Activated B cell treated with CpG ODN at 0.5 μM for 24 hours (primary cell): ENCODE results near the gene RANBP9. TPM values are rescaled to one million over a fixed set of nuclear protein-coding genes. Genes with fewer than 3 reads are reported as not detected.

ENCODE experiments used
- ATAC-seq: fragments of 200-7000 bp; cut with Tn5 transposase; one replicate; pipeline ENCODE4 v1.10.0; 2021; ENCODE audit warnings: low read depth, mild to moderate bottlenecking, moderate library complexity
- CTCF ChIA-PET: fragments of 350-600 bp; sonication (Branson Sonifier 250); formaldehyde crosslinking; loops from one replicate; lab custom pipeline; 2021; ENCODE audit warnings: antibody characterized with exemption; lab: Charles Lee
- POLR2A ChIA-PET: fragments of 350-600 bp; sonication (Branson Sonifier 250); formaldehyde crosslinking; loops from one replicate; lab custom pipeline; 2021; ENCODE audit warnings: antibody characterized with exemption; lab: Charles Lee
- DNase-seq: peaks from one replicate; pipeline ENCODE4 v3.0.0; 2022
- H3K27ac Mint-ChIP-seq: one replicate; pipeline ENCODE4 v1.8.0; 2020; ENCODE audit warnings: mixed read lengths
- H3K27me3 Mint-ChIP-seq: one replicate; pipeline ENCODE4 v1.8.0; 2021; ENCODE audit warnings: mixed read lengths
- H3K36me3 Mint-ChIP-seq: one replicate; pipeline ENCODE4 v1.8.0; 2021; ENCODE audit warnings: low read depth, mixed read lengths
- H3K4me1 Mint-ChIP-seq: one replicate; pipeline ENCODE4 v1.8.0; 2021; ENCODE audit warnings: mixed read lengths
- H3K4me3 Mint-ChIP-seq: one replicate; pipeline ENCODE4 v1.8.0; 2020; ENCODE audit warnings: mild to moderate bottlenecking, mixed read lengths
- H3K9me3 Mint-ChIP-seq: one replicate; pipeline ENCODE4 v1.8.0; 2020; ENCODE audit warnings: mixed read lengths
- intact Hi-C: fragments of 100-400 bp; cut with micrococcal nuclease; formaldehyde crosslinking; loops from one replicate; pipeline ENCODE4 v1.15.1; 2024
- total RNA-seq: library from RNA; stranded (reverse); gene quantifications from 2 replicates; pipeline ENCODE4 v1.2.3, GENCODE V29; 2022
- TF ChIP-seq, protein P1 (sequence below): fragments of 200-600 bp; IDR thresholded peaks from one replicate; pipeline ENCODE4 v1.8.0; 2022; ENCODE audit warnings: antibody characterized with exemption, mild to moderate bottlenecking

RANBP9 gene
- total RNA-seq, 1 donor from 2014 or later: 34.7 TPM

- POLR2A ChIA-PET: interaction anchor here (1.2 kb wide), 1 partner anchor 23 kb away, joined by 5 read pairs; the partner anchor contains the start of gene NOL7
- H3K27ac Mint-ChIP-seq: no peak overlapping the region
- no peaks in the 10 kb centered on the region for H3K9me3 Mint-ChIP-seq
- peaks cover 8% of the 10 kb centered on the region for H3K4me1 Mint-ChIP-seq
- DNase-seq (no peak), ATAC-seq (no peak)
- H3K27me3 Mint-ChIP-seq: no peaks in the 10 kb centered on the region
- TF ChIP-seq, protein P1, sequence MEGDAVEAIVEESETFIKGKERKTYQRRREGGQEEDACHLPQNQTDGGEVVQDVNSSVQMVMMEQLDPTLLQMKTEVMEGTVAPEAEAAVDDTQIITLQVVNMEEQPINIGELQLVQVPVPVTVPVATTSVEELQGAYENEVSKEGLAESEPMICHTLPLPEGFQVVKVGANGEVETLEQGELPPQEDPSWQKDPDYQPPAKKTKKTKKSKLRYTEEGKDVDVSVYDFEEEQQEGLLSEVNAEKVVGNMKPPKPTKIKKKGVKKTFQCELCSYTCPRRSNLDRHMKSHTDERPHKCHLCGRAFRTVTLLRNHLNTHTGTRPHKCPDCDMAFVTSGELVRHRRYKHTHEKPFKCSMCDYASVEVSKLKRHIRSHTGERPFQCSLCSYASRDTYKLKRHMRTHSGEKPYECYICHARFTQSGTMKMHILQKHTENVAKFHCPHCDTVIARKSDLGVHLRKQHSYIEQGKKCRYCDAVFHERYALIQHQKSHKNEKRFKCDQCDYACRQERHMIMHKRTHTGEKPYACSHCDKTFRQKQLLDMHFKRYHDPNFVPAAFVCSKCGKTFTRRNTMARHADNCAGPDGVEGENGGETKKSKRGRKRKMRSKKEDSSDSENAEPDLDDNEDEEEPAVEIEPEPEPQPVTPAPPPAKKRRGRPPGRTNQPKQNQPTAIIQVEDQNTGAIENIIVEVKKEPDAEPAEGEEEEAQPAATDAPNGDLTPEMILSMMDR: no peak
- no peak overlapping the region for H3K4me3 Mint-ChIP-seq
- peaks cover 72% of the 10 kb centered on the region for H3K36me3 Mint-ChIP-seq
- intact Hi-C loops: no loop called here
- CTCF ChIA-PET: no interaction called here
Observed at GRCh38 chr6:13638626-13639025, 73.0 kb downstream of the RANBP9 start.

DNA sequence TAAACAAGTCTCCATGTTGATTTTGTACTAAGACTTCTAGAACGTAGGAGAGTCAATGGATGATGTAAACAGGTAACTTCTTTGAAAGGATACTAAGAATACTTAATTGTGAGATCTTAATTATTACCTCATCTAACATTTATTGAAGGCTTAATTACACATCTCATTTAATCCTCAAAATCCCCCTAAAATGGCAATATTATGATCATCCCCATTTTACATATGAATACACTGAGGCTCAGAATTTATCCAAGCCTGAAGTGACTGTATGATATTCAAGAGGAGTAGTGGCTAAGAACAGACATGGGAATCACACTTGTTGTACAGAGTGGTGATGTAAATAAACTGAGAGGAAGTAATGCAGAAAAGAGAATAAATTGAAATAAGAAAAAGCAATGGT lies 73.6 kb downstream of the RANBP9 start:
- no peak for DNase-seq
- no peak overlapping the region for H3K4me3 Mint-ChIP-seq
- H3K4me1 Mint-ChIP-seq: peaks cover 8% of the 10 kb centered on the region
- intact Hi-C loops: no loop called here
- H3K27me3 Mint-ChIP-seq: no peaks in the 10 kb centered on the region
- H3K36me3 Mint-ChIP-seq: peaks cover 69% of the 10 kb centered on the region
- H3K27ac Mint-ChIP-seq: no peak overlapping the region
- ChIA-PET POLR2A (no interaction called here), CTCF (no interaction called here)
- ATAC-seq: no peak
- no peaks in the 10 kb centered on the region for H3K9me3 Mint-ChIP-seq
- TF ChIP-seq, protein P1: no peak

DNA sequence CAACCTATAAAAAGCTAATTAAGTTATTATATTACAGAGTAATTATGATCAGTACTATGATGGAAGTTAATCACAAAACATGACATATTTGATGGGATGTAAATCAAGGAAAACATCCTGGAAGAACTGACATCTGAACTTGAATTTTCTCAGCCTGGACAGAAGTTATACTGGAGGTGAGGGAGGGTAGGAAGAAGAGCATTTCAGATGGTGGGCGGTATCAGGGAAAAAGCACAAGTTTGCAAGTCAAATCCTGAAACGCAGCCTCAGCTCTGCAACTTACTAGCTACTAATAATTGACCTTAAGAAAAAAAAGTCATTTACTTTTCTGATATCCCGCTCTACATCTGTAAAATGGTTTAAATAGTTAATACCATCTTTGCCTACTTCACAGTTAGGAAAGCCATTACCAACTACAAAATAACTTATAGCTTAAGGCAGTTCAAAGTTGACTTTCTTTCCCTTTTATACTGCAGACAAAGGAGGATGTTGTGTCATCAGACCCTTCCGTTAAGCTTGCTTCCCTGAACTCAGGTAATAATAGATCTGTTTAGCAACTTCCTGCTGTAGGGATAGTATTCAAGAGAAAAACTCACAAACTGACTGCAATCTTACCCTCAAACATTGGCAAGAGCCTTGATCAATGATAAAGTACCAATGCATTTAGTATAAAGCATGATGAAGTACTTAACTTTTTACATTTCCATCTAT lies 75.5 kb downstream of the RANBP9 start:
- H3K36me3 Mint-ChIP-seq: peaks cover 77% of the 10 kb centered on the region
- ChIA-PET POLR2A (interaction anchor here (1.3 kb wide), 1 partner anchor 21 kb away, joined by 5 read pairs; the partner anchor contains the start of gene NOL7), CTCF (interaction anchor here (0.6 to 1.4 kb wide), 2 partner anchors 35 to 129 kb away, joined by 3 to 4 read pairs; no protein-coding TSS in a partner anchor)
- intact Hi-C loops: no loop called here
- TF ChIP-seq, protein P1: no peak
- ATAC-seq (no peak), DNase-seq (no peak)
- no peaks in the 10 kb centered on the region for H3K27me3 Mint-ChIP-seq
- no peaks in the 10 kb centered on the region for H3K9me3 Mint-ChIP-seq
- no peak overlapping the region for H3K4me3 Mint-ChIP-seq
- H3K4me1 Mint-ChIP-seq: peaks cover 8% of the 10 kb centered on the region
- no peak overlapping the region for H3K27ac Mint-ChIP-seq

GRCh38 chr6:13633343-13633742 lies 78.3 kb downstream of the RANBP9 start:
- POLR2A ChIA-PET: no interaction called here
- peaks cover 76% of the 10 kb centered on the region for H3K36me3 Mint-ChIP-seq
- TF ChIP-seq, protein P1: no peak
- H3K4me1 Mint-ChIP-seq: peaks cover 16% of the 10 kb centered on the region
- H3K9me3 Mint-ChIP-seq: no peaks in the 10 kb centered on the region
- H3K27ac Mint-ChIP-seq: no peak overlapping the region
- ATAC-seq: no peak
- no peak for DNase-seq
- no peak overlapping the region for H3K4me3 Mint-ChIP-seq
- CTCF ChIA-PET: interaction anchor here (0.7 kb wide), 1 partner anchor 18 kb away, joined by 3 read pairs; no protein-coding TSS in a partner anchor
- intact Hi-C loops: no loop called here
- no peaks in the 10 kb centered on the region for H3K27me3 Mint-ChIP-seq

GRCh38 chr6:13630499-13630898 lies 81.1 kb downstream of the RANBP9 start:
- Mint-ChIP-seq H3K4me1 (peaks cover 8% of the 10 kb centered on the region), H3K27ac (no peak overlapping the region), H3K4me3 (no peak overlapping the region), H3K9me3 (no peaks in the 10 kb centered on the region), H3K27me3 (no peaks in the 10 kb centered on the region), H3K36me3 (peaks cover 73% of the 10 kb centered on the region)
- CTCF ChIA-PET: no interaction called here
- ATAC-seq: no peak
- intact Hi-C loops: no loop called here
- POLR2A ChIA-PET: interaction anchor here (0.7 to 0.9 kb wide), 3 partner anchors 15 to 382 kb away, joined by 4 to 5 read pairs (median 5); partner anchors contain the start of gene NOL7
- DNase-seq: no peak
- TF ChIP-seq, protein P1: no peak
